GM18505 (cell line): ENCODE measurements around the gene ZIM2.

ENCODE experiments used
- ATAC-seq: cut with Tn5 transposase; IDR thresholded peaks from one replicate; pipeline ENCODE4 v1.9.1; 2021; ENCODE audit not compliant: unreplicated experiment
- POLR2A ChIP-seq: IDR thresholded peaks from 4 replicates; pipeline ENCODE4 v1.6.1; 2011; ENCODE audit warnings: borderline replicate concordance; ENCODE audit not compliant: insufficient read depth, insufficient read length; ENCODE audit errors: extremely low read depth

ZIM2 gene

GRCh38 chr19:56808717-56809392, 31.7 kb downstream of the ZIM2 start:
- no peak for ATAC-seq
- TF ChIP-seq POLR2A, result no peak

GRCh38 chr19:56806639-56807038, 33.9 kb downstream of the ZIM2 start:
- no peak for ATAC-seq
- no peak for TF ChIP-seq POLR2A

DNA sequence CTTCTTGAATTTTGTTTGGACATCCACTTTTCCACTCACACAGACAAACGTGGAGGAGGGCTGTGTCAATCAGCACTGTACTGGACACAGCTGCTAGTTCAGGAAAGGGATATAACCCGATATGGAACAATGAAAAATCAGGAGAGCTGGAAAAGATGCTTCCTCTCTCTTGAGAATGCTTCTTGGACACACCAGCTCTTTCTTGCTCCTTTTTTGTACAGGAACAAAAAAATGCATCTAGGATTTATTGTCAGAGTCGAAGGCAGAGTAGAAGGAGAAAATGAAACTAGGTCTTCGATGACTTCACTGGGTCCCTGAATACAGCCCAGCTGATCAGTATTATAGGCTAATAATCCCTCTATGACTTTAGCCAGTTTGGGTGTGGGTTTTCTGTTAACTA, 62.2 kb downstream of the ZIM2 start:
- no peak for TF ChIP-seq POLR2A
- no peak for ATAC-seq

DNA sequence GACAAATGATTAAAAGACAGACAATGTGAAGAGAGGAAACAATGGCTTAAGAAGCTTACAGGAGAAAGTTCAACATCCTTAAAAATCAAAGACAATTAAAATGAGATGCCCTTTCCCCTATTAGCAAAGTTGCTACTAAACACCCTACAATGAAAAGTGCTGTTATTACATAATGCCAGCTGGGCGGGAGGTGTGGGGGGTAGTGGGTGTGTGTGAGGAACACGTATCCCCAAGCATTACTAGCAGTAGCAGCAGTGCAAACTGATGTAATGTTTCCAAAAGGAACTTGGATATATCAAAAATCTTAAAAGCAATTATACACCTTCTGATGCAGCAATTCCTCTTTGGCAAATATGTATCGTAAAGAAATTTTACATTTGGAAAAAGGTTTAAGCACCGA, 70.9 kb downstream of the ZIM2 start:
- TF ChIP-seq POLR2A, result no peak
- ATAC-seq, result no peak

GRCh38 chr19:56765137-56765536, 75.4 kb downstream of the ZIM2 start:
- no peak for TF ChIP-seq POLR2A
- no peak for ATAC-seq

DNA sequence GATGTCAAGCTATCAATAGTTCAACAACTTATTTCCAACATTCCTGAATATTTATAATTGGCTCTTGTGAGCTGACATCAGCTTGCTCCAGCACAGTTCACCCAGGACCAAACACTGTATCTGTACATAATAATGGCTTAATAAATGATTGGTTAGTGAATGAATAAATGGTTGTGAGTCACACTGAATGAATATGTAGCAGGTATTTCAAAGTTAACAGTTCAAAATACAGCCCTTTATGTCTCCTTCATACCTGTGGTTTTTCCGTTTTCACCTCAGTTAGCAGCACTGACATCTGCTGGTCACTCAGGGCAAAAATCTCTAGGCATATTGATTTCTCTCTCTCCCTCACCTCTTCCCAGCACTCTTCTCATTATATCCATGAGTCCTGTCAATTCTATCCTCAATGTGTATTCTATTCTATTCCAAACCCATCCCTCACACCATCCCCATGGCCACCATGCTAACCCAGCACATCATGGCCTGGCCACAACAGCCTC, 76.3 kb downstream of the ZIM2 start:
- TF ChIP-seq POLR2A, result no peak
- no peak for ATAC-seq

DNA sequence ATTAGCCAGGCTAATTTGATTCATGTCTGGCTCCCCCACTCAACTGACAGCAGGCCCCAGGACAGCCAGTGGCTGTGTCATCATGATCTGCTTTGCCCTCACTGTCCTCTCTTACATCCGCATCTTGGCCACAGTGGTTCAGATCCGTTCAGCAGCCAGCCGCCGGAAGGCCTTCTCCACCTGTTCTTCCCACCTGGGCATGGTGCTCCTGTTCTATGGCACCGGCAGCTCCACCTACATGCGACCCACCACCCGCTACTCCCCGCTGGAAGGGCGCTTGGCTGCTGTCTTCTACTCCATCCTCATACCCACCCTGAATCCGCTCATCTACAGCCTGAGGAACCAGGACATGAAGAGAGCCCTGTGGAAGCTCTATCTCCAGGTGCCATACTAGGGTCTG, 79.7 kb downstream of the ZIM2 start:
- no peak for ATAC-seq

DNA sequence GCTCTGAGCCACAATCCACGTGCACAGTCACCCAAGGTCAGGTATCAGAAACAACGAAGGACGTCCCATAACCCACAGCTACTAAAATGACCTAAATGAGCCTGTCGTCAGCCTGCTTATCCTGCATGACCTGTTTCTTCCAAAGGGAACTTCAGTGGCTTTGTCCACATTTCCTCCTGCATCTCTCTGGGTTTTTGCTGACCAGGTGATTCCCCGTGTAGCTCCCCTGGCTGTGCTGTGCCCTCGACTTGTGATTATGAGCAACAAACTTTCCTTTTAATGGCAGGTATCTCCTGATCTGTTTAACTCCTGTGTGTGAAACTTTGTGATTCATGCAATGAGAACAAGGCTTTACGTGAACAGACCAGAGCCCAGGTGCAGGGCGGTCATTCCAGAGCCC, 81.0 kb downstream of the ZIM2 start:
- no peak for TF ChIP-seq POLR2A
- ATAC-seq, result no peak

More for the DNA sequence above, 79.7 kb downstream of the ZIM2 start:
- no peak for TF ChIP-seq POLR2A

DNA sequence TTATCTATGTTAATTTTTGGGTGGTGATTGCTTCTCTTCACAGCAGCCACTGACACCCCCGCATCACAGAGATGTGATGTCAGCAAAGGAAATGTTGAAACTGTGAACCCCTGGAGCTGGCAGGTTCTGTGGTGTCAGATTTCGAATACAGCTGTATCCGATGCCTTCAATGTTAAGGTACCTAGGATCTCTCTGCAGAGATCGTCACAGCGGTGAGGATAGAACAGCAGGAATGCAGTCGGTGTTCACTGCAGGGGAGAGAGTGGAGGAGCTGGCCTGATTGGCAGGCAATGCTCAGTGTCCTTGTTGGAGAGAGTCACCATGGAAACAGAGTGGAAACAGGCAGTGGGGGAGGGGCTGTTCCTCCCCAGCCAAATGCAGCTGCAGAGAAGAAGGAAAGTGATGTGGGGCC, 89.4 kb downstream of the ZIM2 start:
- no peak for ATAC-seq
- TF ChIP-seq POLR2A, result no peak

DNA sequence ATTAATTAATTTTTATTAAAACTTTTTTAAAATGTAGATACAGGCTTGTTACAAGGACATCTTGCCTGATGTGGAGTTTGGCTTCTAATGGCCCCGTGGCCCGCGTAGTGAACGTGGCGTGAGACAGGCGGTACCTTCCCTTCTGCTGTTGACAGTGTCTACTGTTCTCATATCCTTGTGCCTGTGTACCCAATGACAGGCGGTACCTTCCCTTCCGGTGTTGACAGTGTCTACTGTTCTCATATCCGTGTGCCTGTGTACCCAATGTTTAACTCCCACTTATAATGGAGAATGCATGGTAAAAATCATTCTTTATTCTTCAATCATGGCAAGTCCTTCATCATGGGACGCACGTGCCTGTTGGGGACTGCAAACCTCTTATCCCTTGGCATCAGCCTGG, 89.9 kb downstream of the ZIM2 start:
- ATAC-seq, result no peak
- no peak for TF ChIP-seq POLR2A

- no peak for ATAC-seq
- TF ChIP-seq POLR2A, result no peak
These were observed 92.1 kb downstream of the ZIM2 start for GRCh38 chr19:56748378-56748777.

DNA sequence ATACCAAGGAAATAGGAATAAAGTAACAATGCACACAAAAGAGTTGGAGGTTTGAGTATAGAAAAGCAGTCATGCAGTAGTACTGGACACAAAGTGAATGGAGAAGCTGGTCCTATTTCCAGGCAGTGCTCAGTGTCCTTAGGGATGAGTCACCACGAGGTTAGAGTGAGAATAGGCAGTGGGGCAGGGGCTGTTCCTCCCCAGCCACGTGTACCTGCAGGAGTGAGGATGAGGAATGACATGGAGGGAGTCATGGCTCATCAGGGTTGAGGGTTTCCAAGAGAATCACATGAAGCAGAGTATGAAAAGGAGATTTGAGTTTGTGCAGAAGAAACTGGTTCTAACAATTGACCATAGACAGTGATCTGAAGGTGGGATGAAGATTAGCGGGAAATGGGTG, 94.2 kb downstream of the ZIM2 start:
- no peak for ATAC-seq
- TF ChIP-seq POLR2A, result no peak

DNA sequence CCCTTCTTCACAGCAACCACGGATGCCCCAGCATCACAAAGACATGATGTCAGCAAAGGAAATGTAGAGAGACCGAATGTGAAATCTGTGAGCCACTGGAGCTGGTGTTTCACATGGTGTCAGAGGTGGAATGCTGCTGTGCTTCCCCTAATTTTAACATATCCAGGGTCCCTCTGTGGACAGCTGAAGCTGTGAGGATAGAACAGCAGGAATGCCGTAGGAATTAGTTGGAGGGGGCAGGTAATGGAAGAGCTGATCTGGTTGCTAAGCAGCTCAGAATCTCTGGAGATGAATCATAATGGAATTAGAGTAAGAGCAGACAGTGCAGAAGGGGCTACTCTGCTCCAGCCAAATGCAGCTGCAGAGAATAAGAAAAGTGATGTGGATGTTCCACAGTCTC, 100.0 kb downstream of the ZIM2 start:
- no peak for TF ChIP-seq POLR2A
- no peak for ATAC-seq

DNA sequence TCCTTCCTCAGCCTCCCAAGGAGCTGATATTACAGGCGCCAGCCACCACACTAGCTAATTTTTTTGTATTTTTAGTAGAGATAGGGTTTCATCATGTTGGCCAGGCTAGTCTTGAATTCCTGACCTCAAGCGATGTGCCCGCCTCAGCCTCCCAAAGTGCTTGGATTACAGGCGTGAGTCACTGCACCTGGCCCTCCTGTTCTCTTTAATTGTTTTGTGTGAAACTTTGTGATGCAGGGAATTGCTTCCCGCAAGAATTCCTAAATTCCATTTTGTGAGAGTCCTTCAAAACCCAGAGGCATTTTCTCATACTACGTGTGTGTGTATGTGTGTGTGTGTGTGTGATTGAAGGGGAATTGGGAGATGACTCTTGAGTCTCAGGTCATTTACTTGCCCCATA, 104.0 kb downstream of the ZIM2 start:
- ATAC-seq, result no peak
- no peak for TF ChIP-seq POLR2A

GRCh38 chr19:56732976-56733375, 107.5 kb downstream of the ZIM2 start:
- TF ChIP-seq POLR2A, result no peak
- no peak for ATAC-seq
